C4-2B (cell line): ENCODE measurements around the gene ESYT1.

Experiments used
- H3K27ac ChIP-seq: fragments of 450-650 bp; 2 replicates; pipeline ENCODE4 v1.5.1; 2017
- ZFX ChIP-seq: fragments of 450-650 bp; IDR thresholded peaks from 2 replicates; pipeline ENCODE4 v1.6.1; 2017
- TF ChIP-seq, protein P1 (sequence below): fragments of 450-650 bp; conservative IDR thresholded peaks from 2 replicates; pipeline ENCODE4 v1.5.1; 2017; ENCODE audit warnings: mild to moderate bottlenecking

Gene ESYT1

DNA sequence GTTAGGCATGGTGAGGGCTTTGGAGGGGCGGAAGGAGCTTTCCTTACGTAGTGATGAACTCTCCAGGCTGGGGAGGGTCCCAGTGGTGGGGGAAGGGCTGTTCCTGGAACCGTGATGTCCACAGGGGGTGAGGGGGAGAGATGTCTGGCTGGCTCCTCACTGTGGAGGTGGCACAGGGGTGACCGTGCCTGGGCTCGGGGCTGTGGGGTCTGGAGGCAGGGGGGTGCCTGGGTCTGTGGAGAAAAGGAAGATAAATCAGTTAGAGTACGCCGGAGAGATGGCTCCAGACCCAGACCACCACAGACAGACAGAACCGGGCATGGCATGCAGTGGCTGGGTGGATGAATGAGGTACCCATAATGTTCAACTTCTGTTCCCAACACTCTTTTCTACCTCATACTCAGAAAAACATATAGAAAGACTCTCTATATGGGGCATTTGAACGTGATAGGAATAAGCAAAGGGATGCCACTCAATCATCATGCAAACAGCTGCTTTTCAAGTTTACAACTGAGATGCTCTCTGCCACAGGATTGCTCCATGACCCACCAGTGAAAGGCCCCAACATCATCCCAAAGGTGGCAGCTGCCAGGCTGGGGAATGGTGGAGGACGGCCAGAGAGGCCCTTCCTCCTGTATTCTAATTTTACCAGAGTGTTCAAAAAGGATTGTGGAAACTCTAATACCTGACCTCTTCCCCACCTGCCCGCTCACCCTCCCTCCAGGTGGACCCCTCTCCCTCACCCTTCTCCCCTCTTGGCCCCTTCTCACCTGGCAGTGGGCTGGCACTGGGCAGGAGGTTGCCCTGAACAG is 35.7 kb downstream of the ESYT1 start:
- TF ChIP-seq, protein P1, sequence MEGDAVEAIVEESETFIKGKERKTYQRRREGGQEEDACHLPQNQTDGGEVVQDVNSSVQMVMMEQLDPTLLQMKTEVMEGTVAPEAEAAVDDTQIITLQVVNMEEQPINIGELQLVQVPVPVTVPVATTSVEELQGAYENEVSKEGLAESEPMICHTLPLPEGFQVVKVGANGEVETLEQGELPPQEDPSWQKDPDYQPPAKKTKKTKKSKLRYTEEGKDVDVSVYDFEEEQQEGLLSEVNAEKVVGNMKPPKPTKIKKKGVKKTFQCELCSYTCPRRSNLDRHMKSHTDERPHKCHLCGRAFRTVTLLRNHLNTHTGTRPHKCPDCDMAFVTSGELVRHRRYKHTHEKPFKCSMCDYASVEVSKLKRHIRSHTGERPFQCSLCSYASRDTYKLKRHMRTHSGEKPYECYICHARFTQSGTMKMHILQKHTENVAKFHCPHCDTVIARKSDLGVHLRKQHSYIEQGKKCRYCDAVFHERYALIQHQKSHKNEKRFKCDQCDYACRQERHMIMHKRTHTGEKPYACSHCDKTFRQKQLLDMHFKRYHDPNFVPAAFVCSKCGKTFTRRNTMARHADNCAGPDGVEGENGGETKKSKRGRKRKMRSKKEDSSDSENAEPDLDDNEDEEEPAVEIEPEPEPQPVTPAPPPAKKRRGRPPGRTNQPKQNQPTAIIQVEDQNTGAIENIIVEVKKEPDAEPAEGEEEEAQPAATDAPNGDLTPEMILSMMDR = no peak
- TF ChIP-seq ZFX = no peak
- no peak overlapping the region for H3K27ac ChIP-seq

DNA sequence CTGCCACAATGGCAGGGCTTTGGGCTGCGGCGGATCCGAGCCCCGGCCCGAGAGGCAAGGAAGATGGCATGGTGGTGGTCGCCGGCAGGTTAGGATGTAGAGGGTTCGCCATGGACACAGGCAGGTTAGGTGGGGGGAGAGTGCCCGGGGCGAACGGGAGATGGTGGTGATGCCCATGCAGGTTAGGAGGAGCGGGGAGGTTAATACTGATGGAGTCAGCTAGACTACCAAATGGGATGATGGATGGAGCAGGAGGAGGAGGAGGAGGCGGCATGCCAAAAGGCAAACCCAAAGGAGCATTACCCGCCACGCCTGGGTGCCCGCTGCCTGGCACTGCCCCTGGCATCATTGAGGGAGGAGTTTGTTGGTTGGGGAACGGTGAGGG is 36.3 kb downstream of the ESYT1 start:
- H3K27ac ChIP-seq = no peak overlapping the region
- TF ChIP-seq ZFX = no peak
- TF ChIP-seq, protein P1 = no peak

DNA sequence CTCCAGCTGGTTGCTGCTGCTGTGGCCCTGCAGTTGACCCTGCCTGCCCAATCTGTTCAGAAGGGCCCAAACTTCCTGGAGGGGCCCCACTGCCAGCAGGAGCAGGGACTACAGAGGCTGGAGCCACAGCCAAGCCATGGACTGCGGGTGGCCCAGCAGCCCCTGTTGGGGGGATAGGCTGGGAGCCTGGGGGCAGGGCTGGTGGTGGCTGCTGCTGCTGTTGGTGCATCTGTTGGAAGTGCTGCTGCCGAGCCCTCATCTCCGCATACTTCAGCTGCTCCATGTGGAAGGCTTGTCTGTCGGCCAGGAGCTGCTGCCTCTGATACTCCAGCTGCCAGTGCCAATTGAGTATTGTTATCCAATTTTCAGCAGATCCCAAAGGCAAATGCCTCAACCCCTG is 37.3 kb downstream of the ESYT1 start:
- TF ChIP-seq, protein P1 = no peak
- TF ChIP-seq ZFX = no peak

DNA sequence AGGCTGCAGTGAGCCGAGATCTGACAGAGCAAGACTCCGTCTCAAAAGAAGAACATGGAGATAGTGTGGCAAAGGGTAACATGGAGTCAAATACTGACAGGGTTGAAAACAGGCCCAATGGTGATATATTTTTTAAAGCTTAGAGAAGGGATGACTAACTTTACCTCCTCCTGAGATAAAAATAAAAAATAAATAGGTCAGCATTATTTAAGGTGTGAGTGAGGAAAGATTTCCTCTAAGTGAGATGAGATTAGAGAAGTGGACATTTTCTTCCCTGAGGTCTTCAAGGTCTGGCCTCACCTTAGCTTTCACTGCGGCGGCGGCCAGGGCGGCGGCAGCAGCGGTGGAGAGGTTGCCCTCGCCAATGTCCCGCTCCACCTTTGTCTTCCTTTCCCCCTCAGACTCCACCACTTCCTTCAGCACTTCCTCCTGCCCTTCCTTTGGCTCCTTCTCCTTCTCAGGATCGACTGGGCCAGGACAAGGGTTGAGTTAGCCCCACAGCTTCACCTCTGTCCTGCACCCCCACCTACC is 41.2 kb downstream of the ESYT1 start:
- TF ChIP-seq ZFX = no peak
- TF ChIP-seq, protein P1 = no peak
- H3K27ac ChIP-seq = no peak overlapping the region

More for the DNA sequence above, 37.3 kb downstream of the ESYT1 start:
- no peak overlapping the region for H3K27ac ChIP-seq

DNA sequence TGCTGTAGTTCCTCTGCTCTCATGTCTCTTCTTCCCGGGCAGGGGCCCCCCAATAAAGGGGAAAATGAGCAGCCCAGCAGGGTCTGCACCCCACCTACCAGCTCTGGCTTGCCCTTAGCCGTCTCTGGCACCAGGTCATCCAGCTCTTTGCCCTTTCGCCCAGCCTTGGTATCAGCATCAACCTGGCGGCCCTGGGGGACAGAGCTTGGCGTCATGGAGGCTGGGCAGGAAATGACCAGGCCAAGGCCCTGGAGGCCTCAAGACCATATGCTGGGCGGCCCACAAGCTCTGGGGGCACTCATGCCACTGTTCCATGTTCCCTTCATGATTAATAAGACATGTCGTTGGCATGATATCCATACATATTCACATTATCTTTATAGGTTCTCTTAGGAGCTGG is 44.8 kb downstream of the ESYT1 start:
- H3K27ac ChIP-seq = no peak overlapping the region
- TF ChIP-seq ZFX = no peak
- TF ChIP-seq, protein P1 = no peak

DNA sequence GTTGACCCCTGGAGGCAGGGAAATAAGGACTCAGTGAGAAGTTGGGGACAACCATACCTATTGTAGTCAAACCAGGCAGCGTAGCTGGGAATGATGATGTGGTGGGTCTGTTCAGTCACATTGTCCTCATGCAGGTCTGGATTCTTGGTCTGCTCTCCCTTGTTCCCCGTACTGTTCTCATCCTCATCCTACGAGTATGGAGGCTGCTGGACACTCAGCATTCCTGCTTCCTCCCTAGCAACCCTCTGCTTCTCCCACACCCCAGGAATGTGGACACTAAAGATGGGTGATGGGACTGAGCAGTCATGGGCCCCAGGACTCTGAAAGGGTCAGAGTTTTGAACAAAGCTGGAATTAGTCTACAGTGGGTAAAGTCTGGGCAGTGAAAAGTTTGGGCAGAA is 50.3 kb downstream of the ESYT1 start:
- no peak for TF ChIP-seq ZFX
- TF ChIP-seq, protein P1 = no peak
- no peak overlapping the region for H3K27ac ChIP-seq

DNA sequence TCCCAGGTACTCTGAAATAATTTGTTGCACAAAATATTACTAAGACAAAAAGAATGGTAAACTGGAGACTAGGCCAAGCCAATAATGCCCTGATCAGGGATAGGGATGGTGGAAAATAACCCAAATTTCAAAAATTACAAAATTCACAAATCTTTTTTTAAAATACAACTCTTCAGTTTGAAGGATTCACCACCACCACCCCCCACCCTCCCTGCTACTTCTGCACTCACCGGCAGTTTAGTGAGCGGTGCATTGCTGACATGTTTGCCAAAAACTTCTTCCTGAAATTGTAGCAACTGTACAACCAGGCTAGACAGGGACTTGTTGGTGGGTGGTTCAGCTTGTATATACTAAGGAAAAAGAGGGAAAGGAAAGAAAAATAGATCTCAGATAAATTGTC is 58.9 kb downstream of the ESYT1 start:
- no peak overlapping the region for H3K27ac ChIP-seq
- TF ChIP-seq, protein P1 = no peak
- TF ChIP-seq ZFX = no peak
